ENCODE results near the gene ZNF816. TPM values are rescaled to one million over a fixed set of nuclear protein-coding genes. Genes with fewer than 3 reads are reported as not detected.
"Not testable (repeated sequence)": the region's sequence is repeated elsewhere in the genome, so short reads cannot be mapped to it uniquely, and the experiment has no call there.

ZNF816 gene
- total RNA-seq, 1 donor from 2014 or later = 5.2 TPM

GRCh38 chr19:52938761-52939160 is 23.9 kb downstream of the ZNF816 start:
- intact Hi-C loops (cut with DNase I) = no loop called here
- no peak for DNase-seq (ENCODE audit: low spot score)

GRCh38 chr19:52936954-52937325 is 25.7 kb downstream of the ZNF816 start:
- no peak for DNase-seq (ENCODE audit: low spot score)

GRCh38 chr19:52936151-52936953 is 26.3 kb downstream of the ZNF816 start:
- DNase-seq (ENCODE audit: low spot score) = no peak
- intact Hi-C loops (cut with DNase I) = no loop called here

More at GRCh38 chr19:52936954-52937325, 25.7 kb downstream of the ZNF816 start:
- intact Hi-C loops (cut with DNase I) = no loop called here

GRCh38 chr19:52935434-52935833 is 27.2 kb downstream of the ZNF816 start:
- no peak for DNase-seq (ENCODE audit: low spot score)
- intact Hi-C loops (cut with DNase I) = no loop called here

GRCh38 chr19:52924641-52925040 is 38.0 kb downstream of the ZNF816 start:
- DNase-seq (ENCODE audit: low spot score); intact Hi-C loops (cut with DNase I): not testable (repeated sequence)

GRCh38 chr19:52923778-52924593 is 38.7 kb downstream of the ZNF816 start:
- DNase-seq (ENCODE audit: low spot score) = peak; percentile 79
- intact Hi-C loops (cut with DNase I) = loop anchor here (2.0 kb wide), 1 partner anchor 19 kb away; no protein-coding TSS in a partner anchor

GRCh38 chr19:52922841-52923777 is 39.6 kb downstream of the ZNF816 start, which contains the start of gene ZNF888:
ZNF888 (minus strand) TSS chr19:52923428; CDS start chr19:52917873, 5,555 bp downstream.
- intact Hi-C loops (cut with DNase I) = loop anchor here (2.0 kb wide), 1 partner anchor 20 kb away; no protein-coding TSS in a partner anchor
- peak; percentile 96 for DNase-seq (ENCODE audit: low spot score)

- no peak for DNase-seq (ENCODE audit: low spot score)
- intact Hi-C loops (cut with DNase I) = no loop called here
These were observed 45.1 kb downstream of the ZNF816 start for GRCh38 chr19:52917531-52917930.

GRCh38 chr19:52910648-52911047 is 52.0 kb downstream of the ZNF816 start:
- intact Hi-C loops (cut with DNase I) = no loop called here
- DNase-seq (ENCODE audit: low spot score) = no peak

GRCh38 chr19:52904052-52904780 is 58.5 kb downstream of the ZNF816 start:
- intact Hi-C loops (cut with DNase I); DNase-seq (ENCODE audit: low spot score): not testable (repeated sequence)

GRCh38 chr19:52901842-52902241 is 60.8 kb downstream of the ZNF816 start:
- no peak for DNase-seq (ENCODE audit: low spot score)
- intact Hi-C loops (cut with DNase I) = no loop called here

Other genes starting within 250 kb of the ZNF816 start
- gene ZNF611, start 227.8 kb downstream of the ZNF816 start, total RNA-seq = 6.8 TPM
- 2.2 TPM for gene ZNF600, start 176.1 kb downstream of the ZNF816 start, total RNA-seq
- 8.0 TPM for gene ZNF28, start 141.2 kb downstream of the ZNF816 start, total RNA-seq
- gene ZNF468, start 105.3 kb downstream of the ZNF816 start, total RNA-seq = 7.8 TPM
- 9.2 TPM for gene ZNF320, start 65.2 kb downstream of the ZNF816 start, total RNA-seq
- 1.3 TPM for gene ZNF888, start 39.5 kb downstream of the ZNF816 start, total RNA-seq
- not detected for gene ERVV-1, start 51.0 kb upstream of the ZNF816 start, total RNA-seq
- not detected for gene ERVV-2, start 81.9 kb upstream of the ZNF816 start, total RNA-seq
- 16.8 TPM for gene ZNF160, start 140.5 kb upstream of the ZNF816 start, total RNA-seq
- gene ZNF415, start 170.0 kb upstream of the ZNF816 start, total RNA-seq = 20.9 TPM
- gene ZNF347, start 196.2 kb upstream of the ZNF816 start, total RNA-seq = 7.7 TPM
- 1.3 TPM for gene ZNF665, start 230.5 kb upstream of the ZNF816 start, total RNA-seq

Measured in cardiac septum (tissue), 1 donor.